Gastroesophageal sphincter (tissue), 3 donors: ENCODE results near the gene NFATC3.

ENCODE experiments used
- EP300 ChIP-seq: sonication (generic); formaldehyde crosslinking; IDR thresholded peaks from one replicate; pipeline ENCODE4 v1.6.1; 2017; ENCODE audit warnings: antibody characterized with exemption, mild to moderate bottlenecking
- POLR2A ChIP-seq, 2 donors: fragments of 450-650 bp; IDR thresholded peaks; one replicate each; pipeline ENCODE4 v1.6.1; 2017; ENCODE audit warnings: antibody characterized with exemption in 2 of 2, mild to moderate bottlenecking in 2 of 2, moderate library complexity in 1 of 2
- POLR2AphosphoS5 ChIP-seq: sonication (generic); formaldehyde crosslinking; IDR thresholded peaks from one replicate; pipeline ENCODE4 v1.6.1; 2017; ENCODE audit warnings: antibody characterized with exemption
- TF ChIP-seq, protein P1 (sequence below), 4 experiments: fragments of 200-600 bp in 2 of 4; fragments of 450-650 bp in 2 of 4; sonication (generic) in 1 of 4; IDR thresholded peaks; one replicate each; pipeline ENCODE4 v1.5.1; 2017 to 2019; ENCODE audit warnings: antibody characterized with exemption in 4 of 4, mild to moderate bottlenecking in 2 of 4, moderate library complexity in 2 of 4

DNA sequence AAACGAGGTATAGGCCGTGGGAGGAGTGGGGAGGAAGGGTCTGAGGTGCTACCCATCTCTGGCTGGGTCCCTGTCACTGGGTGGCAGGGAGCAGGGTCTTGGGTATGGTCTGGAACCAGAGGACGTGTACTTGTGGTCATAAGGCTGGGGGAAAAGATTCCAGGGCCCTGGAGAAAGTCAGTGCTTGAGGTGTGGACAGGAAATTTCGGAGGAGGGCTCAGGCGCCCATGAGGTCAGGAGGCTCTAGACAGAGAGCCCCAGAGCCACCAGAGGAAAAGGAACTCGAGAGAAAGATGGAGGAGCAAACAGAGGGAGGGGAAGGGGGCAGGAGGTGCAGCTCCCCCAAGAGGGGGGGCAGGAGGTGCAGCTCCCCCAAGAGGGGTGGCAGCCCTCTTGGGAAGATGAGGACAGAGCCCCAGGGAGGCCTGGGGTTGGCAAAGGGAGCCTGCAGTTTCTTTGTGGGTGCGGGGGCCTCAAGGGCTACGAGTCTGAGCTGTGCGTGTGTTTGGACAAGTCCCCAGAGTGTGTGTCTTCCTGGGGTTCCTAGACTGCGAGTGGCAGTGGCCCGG, 178.5 kb downstream of the NFATC3 start:
- TF ChIP-seq, protein P1, sequence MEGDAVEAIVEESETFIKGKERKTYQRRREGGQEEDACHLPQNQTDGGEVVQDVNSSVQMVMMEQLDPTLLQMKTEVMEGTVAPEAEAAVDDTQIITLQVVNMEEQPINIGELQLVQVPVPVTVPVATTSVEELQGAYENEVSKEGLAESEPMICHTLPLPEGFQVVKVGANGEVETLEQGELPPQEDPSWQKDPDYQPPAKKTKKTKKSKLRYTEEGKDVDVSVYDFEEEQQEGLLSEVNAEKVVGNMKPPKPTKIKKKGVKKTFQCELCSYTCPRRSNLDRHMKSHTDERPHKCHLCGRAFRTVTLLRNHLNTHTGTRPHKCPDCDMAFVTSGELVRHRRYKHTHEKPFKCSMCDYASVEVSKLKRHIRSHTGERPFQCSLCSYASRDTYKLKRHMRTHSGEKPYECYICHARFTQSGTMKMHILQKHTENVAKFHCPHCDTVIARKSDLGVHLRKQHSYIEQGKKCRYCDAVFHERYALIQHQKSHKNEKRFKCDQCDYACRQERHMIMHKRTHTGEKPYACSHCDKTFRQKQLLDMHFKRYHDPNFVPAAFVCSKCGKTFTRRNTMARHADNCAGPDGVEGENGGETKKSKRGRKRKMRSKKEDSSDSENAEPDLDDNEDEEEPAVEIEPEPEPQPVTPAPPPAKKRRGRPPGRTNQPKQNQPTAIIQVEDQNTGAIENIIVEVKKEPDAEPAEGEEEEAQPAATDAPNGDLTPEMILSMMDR (IDR thresholded peaks at IDR 0.05): no peak
- TF ChIP-seq POLR2AphosphoS5: no peak
- no peak for TF ChIP-seq EP300
- no peak for TF ChIP-seq POLR2A (IDR thresholded peaks at IDR 0.05)
